Stimulated activated CD8-positive, alpha-beta memory T cell treated with anti-CD3 and anti-CD28 coated beads, Interleukin-7, amount 100 ng/mL, for 48 hours (primary cell): ENCODE measurements around the gene SULT1A1.

ENCODE experiments used
- DNase-seq, 2 donors: peaks; one replicate each; pipeline ENCODE4 v3.0.0-alpha.2; 2020; ENCODE audit warnings: low read depth in 1 of 2; ENCODE audit errors: extremely low read depth in 1 of 2

Gene SULT1A1

GRCh38 chr16:28562199-28562598 lies 47.6 kb downstream of the SULT1A1 start:
- DNase-seq = no peak

- no peak for DNase-seq
These were observed 48.2 kb downstream of the SULT1A1 start for GRCh38 chr16:28561557-28562187.

GRCh38 chr16:28558456-28558855 lies 51.4 kb downstream of the SULT1A1 start:
- DNase-seq = no peak

GRCh38 chr16:28556914-28557320 lies 52.9 kb downstream of the SULT1A1 start:
- no peak for DNase-seq

- DNase-seq = no peak
These were observed 54.3 kb downstream of the SULT1A1 start for GRCh38 chr16:28555561-28555960.
